Mesodermal cell (in vitro differentiated cells): ENCODE data around the gene LLPH.

Source experiments
- H3K27ac ChIP-seq: 2 replicates; pipeline ENCODE4 v1.7.0; 2013; ENCODE audit warnings: mild to moderate bottlenecking, low read depth, low read length, moderate library complexity; ENCODE audit not compliant: severe bottlenecking
- H3K36me3 ChIP-seq: 2 replicates; pipeline ENCODE4 v1.7.1; 2013; ENCODE audit warnings: mild to moderate bottlenecking, low read length, moderate library complexity; ENCODE audit not compliant: control insufficient read depth, insufficient read depth
- H3K4me1 ChIP-seq: one replicate; pipeline ENCODE4 v1.7.1; 2013; ENCODE audit warnings: mild to moderate bottlenecking, low read length; ENCODE audit not compliant: insufficient read depth, control insufficient read depth, poor library complexity, severe bottlenecking
- H3K4me3 ChIP-seq: 2 replicates; pipeline ENCODE4 v1.7.0; 2013; ENCODE audit warnings: low read length, control low read depth, mild to moderate bottlenecking; ENCODE audit not compliant: insufficient read depth, poor library complexity, severe bottlenecking; ENCODE audit errors: extremely low read depth
- H3K9me3 ChIP-seq: 2 replicates; pipeline ENCODE4 v1.7.1; 2013; ENCODE audit warnings: mild to moderate bottlenecking, low read length, moderate library complexity; ENCODE audit not compliant: control insufficient read depth
- WGBS, 2 experiments: methylation state at CpG; one replicate each; pipeline ENCODE4 v1.1.5; 2013; ENCODE audit warnings: missing lambda C conversion rate in 2 of 2; ENCODE audit not compliant: insufficient coverage in 2 of 2; 5-methylcytosine and 5-hydroxymethylcytosine counted together

LLPH gene

GRCh38 chr12:66118240-66118891 lies 12.2 kb downstream of the LLPH start:
- 90% methylated on average over 3 of the region's 9 CpGs; no CpG with 5 or more reads in 1 of the 2 experiments for WGBS, 2 experiments
- Histone ChIP-seq H3K4me1 (no peaks in the 10 kb centered on the region), H3K36me3 (peaks cover 15% of the 10 kb centered on the region), H3K4me3 (no peak overlapping the region), H3K27ac (no peak overlapping the region), H3K9me3 (no peaks in the 10 kb centered on the region)

DNA sequence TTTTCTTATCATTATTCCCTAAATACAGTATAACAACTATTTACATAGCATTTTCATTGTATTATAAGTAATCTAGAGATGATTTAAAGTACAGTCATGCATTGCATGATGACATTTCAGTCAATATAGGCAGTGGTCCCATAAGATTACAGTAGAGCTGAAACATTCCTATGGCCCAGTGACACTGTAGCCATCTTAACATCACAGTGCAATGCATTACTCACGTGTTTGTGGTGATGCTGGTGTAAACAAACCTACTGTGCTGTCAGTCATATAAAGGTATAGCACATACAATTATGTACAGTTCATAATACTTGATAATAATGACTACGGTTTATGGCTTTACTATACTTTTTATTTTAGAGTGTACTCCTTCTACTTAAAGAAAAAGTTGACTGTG lies 13.3 kb downstream of the LLPH start:
- H3K4me3 ChIP-seq = no peak overlapping the region
- H3K36me3 ChIP-seq = peaks cover 4% of the 10 kb centered on the region
- no peaks in the 10 kb centered on the region for H3K4me1 ChIP-seq
- H3K9me3 ChIP-seq = no peaks in the 10 kb centered on the region
- H3K27ac ChIP-seq = no peak overlapping the region
- WGBS, 2 experiments = 100% methylated on average over 1 of the region's 2 CpGs; no CpG with 5 or more reads in 1 of the 2 experiments

GRCh38 chr12:66115071-66115600 lies 15.4 kb downstream of the LLPH start:
- Histone ChIP-seq H3K4me1 (no peaks in the 10 kb centered on the region), H3K4me3 (no peak overlapping the region), H3K9me3 (no peaks in the 10 kb centered on the region), H3K36me3 (no peaks in the 10 kb centered on the region), H3K27ac (no peak overlapping the region)
- WGBS, 2 experiments = 92 to 97% methylated on average over 3 of the region's 4 CpGs

- Histone ChIP-seq H3K27ac (no peak overlapping the region), H3K9me3 (no peaks in the 10 kb centered on the region), H3K4me3 (no peak overlapping the region), H3K36me3 (no peaks in the 10 kb centered on the region), H3K4me1 (no peaks in the 10 kb centered on the region)
- WGBS, 2 experiments = 100% methylated on average over 1 of the region's 1 CpG
These were observed 17.1 kb downstream of the LLPH start for GRCh38 chr12:66113471-66113870.

GRCh38 chr12:66111605-66112004 lies 18.9 kb downstream of the LLPH start:
- no peaks in the 10 kb centered on the region for H3K9me3 ChIP-seq
- no peaks in the 10 kb centered on the region for H3K4me1 ChIP-seq
- H3K27ac ChIP-seq = peak overlapping the region; percentile 47
- no peaks in the 10 kb centered on the region for H3K36me3 ChIP-seq
- no peak overlapping the region for H3K4me3 ChIP-seq

DNA sequence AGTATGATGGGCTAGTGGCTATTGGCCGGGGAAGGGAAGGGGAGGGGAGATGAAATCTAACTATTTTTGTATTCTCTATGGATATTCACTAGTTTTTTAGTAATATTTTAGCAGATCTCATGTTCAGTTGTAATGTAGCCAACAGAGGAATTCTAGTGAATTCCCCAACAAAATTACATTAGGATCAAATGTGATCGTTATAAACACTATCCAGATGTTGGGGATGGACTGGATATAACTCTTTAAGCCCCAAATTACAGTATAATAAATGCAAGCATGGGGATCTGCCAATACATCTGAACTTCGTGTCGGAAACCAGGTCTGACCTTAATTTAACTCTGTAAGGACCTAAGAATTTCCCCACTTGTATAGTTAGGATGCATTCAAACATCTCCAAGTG lies 21.5 kb downstream of the LLPH start:
- H3K4me1 ChIP-seq = no peaks in the 10 kb centered on the region
- H3K36me3 ChIP-seq = no peaks in the 10 kb centered on the region
- no peak overlapping the region for H3K27ac ChIP-seq
- H3K9me3 ChIP-seq = no peaks in the 10 kb centered on the region
- 100% methylated on average over 2 of the region's 4 CpGs; no CpG with 5 or more reads in 1 of the 2 experiments for WGBS, 2 experiments
- no peak overlapping the region for H3K4me3 ChIP-seq

DNA sequence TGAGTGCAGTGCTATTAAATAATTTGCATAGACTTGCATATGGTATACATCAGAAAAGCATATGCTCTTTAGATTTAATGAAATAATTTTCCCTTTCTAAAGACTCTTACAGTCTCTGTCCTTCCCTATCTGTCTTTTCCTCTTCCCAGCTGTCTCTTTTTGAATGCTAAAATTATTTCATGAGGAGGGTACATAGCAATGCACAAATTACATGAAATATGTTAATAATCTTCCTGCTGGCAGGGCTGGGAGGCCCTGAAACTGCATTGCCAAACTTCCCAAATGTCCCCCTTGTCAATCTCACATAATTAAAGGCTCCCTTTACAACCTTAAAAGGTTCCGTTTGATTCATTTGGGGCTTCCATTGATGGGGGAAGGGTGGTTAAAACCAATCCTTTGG lies 22.2 kb downstream of the LLPH start:
- no peaks in the 10 kb centered on the region for H3K9me3 ChIP-seq
- no peaks in the 10 kb centered on the region for H3K4me1 ChIP-seq
- WGBS, 2 experiments = no CpG with 5 or more reads among the region's 1 CpG
- H3K27ac ChIP-seq = no peak overlapping the region
- no peak overlapping the region for H3K4me3 ChIP-seq
- H3K36me3 ChIP-seq = no peaks in the 10 kb centered on the region

- no peaks in the 10 kb centered on the region for H3K4me1 ChIP-seq
- WGBS, 2 experiments = 51 to 52% methylated on average over 8 to 9 of the region's 9 CpGs
- no peak overlapping the region for H3K27ac ChIP-seq
- H3K9me3 ChIP-seq = no peaks in the 10 kb centered on the region
- H3K4me3 ChIP-seq = no peak overlapping the region
- no peaks in the 10 kb centered on the region for H3K36me3 ChIP-seq
These were observed 23.1 kb downstream of the LLPH start for GRCh38 chr12:66107451-66107915.

DNA sequence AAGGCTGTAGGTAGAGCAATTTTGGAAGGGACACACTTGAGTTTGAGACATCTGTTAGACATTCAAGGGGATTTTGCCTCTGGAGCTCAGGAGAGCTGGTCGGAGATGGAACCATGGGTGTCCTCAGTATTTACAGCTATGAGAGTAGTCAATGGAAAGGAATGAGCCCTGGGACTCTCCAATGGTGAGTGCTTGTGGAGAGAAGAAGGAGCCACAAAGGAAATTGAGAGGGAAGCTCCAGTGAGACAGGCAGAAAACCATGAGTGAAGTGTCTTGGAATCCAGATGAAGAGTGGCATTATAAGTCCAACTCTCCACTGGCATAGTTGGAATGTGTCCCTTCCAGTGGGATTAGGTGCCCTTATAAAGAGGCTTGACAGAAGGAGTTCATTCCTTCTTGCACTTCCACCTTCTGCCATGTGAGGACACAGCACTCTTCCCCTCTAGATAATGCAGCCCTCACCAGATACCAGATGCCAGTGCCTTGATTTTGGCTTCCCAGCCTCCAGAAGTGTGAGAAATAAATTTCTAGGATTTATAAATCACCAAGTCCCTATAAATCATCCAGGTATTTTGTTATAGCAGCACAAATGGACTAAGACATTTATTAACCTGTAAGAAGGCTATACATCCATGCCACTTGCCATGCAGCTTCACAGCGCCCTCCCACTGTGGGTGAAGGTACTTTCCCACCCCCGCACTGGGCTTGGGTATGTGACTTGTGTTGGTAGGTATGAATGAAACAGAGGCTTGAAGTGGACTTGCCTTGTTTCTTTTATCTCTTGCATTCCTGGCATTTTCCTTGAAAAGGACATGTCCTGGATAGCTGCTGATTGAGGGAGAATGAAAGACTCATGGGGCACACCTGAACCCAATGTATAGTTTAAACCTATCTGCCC lies 27.3 kb downstream of the LLPH start:
- Histone ChIP-seq H3K4me1 (no peaks in the 10 kb centered on the region), H3K9me3 (peaks cover 8% of the 10 kb centered on the region), H3K27ac (no peak overlapping the region), H3K36me3 (no peaks in the 10 kb centered on the region), H3K4me3 (no peak overlapping the region)
- WGBS, 2 experiments = 91 to 100% methylated on average over 2 to 3 of the region's 3 CpGs

DNA sequence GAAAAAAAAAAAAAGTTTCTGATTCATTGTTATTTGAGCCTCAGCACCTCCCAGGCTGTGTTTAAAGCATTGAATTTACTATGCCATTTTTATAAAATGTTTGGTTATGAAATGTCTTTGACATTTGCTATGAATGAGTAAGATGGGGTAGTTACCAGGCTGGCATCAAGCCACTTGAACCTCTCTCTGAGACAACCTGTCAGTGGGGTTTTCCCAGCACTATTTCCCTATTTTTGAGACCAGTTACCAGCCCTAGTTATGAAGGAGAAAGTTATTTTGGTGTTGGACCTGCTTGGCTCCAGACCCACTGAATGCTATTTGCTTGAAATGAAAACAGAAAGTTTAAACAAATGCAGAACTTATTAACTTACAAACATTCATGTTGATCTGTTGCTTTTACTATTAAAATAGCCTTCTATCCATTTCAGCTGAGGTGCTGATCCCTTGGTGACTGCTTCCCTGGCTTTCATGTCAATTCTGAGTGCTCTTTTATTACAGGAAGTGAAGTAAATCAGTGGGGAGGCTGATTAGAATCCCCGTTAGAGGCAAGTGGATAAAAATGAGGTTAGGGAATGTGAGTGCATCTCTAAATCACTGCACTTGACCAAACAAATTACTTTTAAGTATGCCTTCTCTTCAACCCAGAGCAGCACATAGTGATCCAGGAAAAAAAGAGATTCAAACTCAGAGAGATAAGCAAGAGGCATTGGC lies 37.8 kb downstream of the LLPH start:
- no peaks in the 10 kb centered on the region for H3K4me1 ChIP-seq
- H3K4me3 ChIP-seq = no peak overlapping the region
- no peak overlapping the region for H3K27ac ChIP-seq
- H3K9me3 ChIP-seq = no peaks in the 10 kb centered on the region
- WGBS, 2 experiments = no CpG with 5 or more reads among the region's 1 CpG
- H3K36me3 ChIP-seq = no peaks in the 10 kb centered on the region
